Activated naive CD4-positive, alpha-beta T cell treated with anti-CD3 and anti-CD28 coated beads, Interleukin-2, amount 50 U/mL, for 16 hours (primary cell): Measurements from ENCODE around the gene DUOX2.

Source experiments
- DNase-seq: peaks from one replicate; pipeline ENCODE4 v3.0.0-alpha.2; 2020

Gene DUOX2

DNA sequence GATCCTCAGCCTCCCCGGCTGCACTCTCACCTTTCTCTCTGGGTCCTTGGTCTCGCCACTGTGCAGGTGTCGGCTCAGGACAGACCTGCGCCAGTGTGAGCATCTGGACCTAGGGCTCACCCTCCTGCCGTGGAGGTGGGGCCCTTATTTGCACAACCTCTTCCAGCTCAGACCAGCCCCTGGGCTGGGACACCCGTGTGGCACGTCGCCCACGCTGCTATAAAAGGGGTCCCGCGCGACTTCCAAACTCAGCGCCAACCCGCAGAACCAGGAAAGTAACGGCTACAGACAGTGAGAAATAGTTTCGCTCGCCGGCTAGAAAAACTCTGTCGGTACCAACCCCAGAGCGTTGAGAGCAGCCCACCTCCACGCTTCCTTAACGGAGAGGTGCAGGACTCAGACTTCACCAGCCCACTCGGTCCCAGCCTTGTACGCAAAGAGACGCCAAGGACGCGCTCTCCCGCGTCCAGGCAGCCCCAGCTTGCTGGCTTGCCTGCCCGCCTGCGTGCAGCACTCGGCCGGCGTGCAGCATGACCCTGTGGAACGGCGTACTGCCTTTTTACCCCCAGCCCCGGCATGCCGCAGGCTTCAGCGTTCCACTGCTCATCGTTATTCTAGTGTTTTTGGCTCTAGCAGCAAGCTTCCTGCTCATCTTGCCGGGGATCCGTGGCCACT is at the start of gene DUOX2, which contains the start of gene DUOXA2:
Gene DUOX2, minus strand, starts transcription at position 97 of the 675 bp plus-strand sequence. CDS start 761 bp downstream, outside the sequence.
Gene DUOXA2, plus strand, starts transcription at position 251 of the 675 bp plus-strand sequence. Its CDS starts 280 bp downstream, at position 531.
- DNase-seq, result no peak

DNA sequence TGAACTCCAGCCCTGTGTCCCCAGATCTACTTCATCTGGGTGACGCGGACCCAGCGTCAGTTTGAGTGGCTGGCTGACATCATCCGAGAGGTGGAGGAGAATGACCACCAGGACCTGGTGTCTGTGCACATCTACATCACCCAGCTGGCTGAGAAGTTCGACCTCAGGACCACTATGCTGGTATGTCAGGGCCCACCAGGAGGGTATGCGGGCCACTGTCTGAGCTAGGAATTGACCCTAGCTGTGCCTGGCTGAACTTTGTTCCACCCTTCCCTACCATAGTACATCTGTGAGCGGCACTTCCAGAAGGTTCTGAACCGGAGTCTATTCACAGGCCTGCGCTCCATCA is 49.5 kb upstream of the DUOX2 start:
- no peak for DNase-seq

DNA sequence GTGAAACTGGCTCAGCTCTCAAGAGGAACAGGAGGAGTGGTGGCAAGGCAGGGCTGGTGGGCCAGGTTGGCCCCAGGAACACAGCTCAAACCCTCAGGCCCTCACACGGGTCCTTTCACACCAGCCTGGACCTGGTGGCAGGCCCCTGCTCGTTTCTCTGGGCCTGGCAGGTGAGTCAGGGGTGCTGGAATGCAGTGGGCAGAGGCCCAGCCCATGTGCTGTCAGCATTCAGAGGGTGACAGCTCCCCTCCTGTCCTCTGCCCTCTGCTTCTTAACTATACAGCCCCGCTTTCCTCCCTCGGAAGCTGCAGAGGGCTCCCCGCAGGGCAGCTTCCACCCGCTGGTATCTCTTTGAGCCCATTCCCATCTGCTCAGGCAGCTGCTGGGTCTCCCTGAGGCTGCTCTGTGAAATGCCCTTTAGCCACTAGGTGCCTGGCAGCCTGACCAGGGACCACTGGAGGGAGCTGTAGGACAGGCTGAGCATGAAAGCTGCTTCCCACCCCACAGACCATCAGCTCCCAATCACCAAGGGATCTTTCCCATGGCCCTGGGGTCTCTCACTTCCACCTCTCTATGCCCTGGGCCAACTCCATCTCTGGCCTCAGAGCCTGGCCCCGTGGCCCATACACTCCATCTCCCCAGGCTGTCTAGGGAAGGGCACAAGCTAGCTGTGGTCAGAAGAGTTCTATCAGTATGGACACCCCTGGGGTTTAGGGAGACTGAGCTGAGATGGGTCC is 49.0 kb upstream of the DUOX2 start:
- DNase-seq, result peak; percentile 66

DNA sequence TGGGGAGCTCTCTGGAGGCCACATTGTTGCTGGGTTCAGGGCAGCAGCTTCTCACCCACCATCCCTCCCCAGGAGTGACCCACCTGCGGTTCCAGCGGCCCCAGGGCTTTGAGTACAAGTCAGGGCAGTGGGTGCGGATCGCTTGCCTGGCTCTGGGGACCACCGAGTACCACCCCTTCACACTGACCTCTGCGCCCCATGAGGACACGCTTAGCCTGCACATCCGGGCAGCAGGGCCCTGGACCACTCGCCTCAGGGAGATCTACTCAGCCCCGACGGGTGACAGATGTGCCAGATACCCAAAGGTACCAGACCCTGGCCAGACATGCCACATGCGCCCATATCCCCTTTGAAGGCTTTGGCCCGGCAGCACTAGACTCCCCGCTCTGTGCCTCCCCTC is 47.7 kb upstream of the DUOX2 start:
- DNase-seq, result no peak

GRCh38 chr15:45157974-45158373 is 44.0 kb upstream of the DUOX2 start:
- no peak for DNase-seq

DNA sequence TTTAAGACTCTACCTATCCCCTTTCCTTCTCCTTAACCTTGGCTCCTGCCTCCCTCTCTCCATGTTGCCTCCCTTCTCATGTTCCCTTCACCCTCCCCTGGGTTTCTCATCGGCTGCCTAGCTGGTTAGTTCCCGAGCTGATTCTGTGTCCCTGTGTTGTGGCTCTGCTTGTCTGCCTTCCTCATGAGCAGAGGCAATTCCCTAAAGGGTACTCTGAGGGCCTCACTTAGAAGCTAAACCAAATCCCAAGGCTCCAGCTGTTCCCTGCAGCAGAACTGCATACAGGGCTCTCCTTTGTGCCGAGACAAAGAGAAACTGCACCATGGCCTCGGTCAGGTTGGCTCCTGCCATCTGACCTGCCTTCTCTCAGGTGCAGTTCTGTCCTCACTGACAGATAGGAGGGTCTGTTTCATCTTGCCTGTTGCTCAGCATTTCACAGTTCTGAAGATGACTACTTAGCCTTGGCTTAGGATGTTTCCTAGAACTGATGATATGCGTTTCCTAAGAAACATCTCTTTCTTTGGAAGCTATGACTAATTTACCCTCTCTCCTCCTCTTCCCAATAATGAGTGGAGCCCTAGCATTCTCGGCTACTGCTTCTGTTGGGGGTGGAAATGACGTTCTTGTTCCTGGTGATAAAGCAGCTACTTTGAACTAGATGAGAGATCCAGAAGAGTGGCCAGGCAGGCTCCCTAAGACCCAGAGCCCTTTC is 42.9 kb upstream of the DUOX2 start:
- no peak for DNase-seq

DNA sequence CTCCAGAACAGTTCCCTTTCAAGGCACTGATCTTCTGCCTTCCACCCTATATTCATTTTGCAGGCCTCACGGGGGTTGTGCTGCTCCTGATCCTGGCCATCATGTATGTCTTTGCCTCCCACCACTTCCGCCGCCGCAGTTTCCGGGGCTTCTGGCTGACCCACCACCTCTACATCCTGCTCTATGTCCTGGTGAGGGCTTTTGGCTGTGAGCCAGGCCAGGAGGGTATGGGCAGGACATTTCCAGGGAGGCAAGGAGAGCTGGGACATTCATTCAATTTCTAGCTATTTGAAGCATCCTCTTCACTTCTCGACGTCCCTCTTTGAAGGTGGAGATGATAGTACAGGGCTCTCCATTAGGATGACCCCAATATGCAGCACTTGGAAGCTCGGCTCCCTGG is 41.8 kb upstream of the DUOX2 start:
- DNase-seq, result no peak

GRCh38 chr15:45151998-45152828 is 38.2 kb upstream of the DUOX2 start:
- no peak for DNase-seq

GRCh38 chr15:45150997-45151396 is 37.0 kb upstream of the DUOX2 start:
- no peak for DNase-seq

DNA sequence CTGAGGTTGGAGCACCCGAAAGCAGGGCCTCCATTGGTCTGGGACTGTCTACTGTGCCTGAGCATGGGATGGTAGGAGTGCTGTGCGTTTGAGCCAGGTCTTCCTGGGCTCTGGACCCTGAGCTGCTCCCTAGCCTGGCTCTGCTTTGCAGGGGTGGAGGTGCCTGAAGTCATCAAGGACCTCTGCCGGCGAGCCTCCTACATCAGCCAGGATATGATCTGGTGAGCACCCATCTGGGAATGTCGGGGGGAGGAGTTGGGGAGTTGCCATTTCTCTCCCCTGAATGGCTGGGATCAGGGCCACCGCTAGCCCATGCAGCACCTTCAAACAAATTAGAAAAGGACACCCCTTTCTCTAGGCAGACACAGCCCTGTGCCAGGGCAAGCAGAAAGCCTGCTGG is 36.5 kb upstream of the DUOX2 start:
- DNase-seq, result no peak

DNA sequence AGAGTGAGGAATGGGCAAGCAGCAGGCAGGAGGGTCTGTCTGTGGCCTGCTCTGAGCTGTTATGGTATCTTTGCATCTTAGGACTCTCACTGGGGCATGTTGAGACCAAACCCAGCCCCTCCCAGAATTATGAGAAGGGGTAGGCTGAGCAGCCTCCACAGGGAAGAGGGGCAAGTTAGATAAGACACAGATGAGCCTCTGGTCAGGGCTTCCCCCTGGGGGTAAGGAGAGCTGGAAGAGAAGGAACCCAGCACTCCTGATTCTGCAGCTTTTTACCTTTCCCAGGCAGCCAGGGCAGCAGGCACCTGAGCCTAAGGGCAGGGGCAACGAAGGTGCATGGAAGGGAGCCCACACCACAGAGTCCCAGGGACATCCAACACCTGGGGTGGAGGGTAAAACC is 35.1 kb upstream of the DUOX2 start:
- no peak for DNase-seq

GRCh38 chr15:45148076-45149059 is 34.4 kb upstream of the DUOX2 start:
- no peak for DNase-seq

- no peak for DNase-seq
These were observed 33.6 kb upstream of the DUOX2 start for GRCh38 chr15:45147606-45148005.

GRCh38 chr15:45146405-45146804 is 32.4 kb upstream of the DUOX2 start:
- DNase-seq, result no peak

DNA sequence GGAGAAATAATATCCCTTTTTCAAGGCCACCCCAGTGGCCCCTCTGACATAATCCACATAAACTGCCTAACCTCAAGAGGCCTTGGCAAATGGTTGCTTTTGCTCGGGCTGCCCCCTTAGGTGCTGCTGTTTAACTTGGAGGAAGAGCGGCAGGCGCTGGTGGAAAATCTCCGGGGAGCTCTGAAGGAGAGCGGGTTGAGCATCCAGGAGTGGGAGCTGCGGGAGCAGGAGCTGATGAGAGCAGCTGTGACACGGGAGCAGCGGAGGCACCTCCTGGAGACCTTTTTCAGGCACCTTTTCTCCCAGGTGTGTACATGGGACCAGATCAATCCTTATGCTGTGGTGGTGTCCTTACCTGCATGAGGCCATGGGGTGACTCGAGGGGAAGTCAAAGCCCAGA is 30.8 kb upstream of the DUOX2 start:
- no peak for DNase-seq

DNA sequence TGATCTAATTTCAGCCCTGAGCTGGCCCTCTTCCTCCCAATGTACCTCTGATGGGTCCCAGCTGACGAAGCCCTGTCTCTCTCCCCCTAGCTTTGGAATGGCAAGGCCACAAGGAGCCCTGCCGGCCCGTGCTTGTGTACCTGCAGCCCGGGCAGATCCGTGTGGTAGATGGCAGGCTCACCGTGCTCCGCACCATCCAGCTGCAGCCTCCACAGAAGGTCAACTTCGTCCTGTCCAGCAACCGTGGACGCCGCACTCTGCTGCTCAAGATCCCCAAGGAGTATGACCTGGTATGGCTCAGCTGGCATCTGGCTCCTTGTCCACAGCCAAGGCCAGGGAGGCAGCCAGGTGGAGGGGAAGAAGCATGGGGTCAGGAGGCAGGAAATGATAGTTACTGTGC is 30.0 kb upstream of the DUOX2 start:
- DNase-seq, result no peak

DNA sequence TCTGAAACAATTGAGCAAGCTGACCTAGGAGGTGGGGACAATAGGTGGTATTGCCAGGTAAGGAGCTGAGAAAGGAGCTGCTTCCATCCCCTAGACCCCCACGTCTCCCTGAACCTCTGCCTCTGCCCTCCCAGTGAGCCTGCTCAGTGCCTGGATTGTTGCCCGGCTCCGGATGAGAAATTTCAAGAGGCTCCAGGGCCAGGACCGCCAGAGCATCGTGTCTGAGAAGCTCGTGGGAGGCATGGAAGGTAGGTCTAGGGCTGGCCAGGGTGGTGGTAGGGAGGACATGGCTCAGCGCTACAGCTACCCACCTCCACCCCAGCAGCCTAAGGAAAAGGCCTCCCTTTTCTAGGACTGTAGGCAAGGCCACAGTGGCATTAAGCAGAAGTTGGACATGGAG is 29.1 kb upstream of the DUOX2 start:
- no peak for DNase-seq

GRCh38 chr15:45141386-45141785 is 27.4 kb upstream of the DUOX2 start:
- no peak for DNase-seq

- no peak for DNase-seq
These were observed 26.7 kb upstream of the DUOX2 start for GRCh38 chr15:45140557-45141250.

- no peak for DNase-seq
These were observed 25.8 kb upstream of the DUOX2 start for GRCh38 chr15:45139770-45140169.
